ENCODE measurements around the gene CCR9. TPM values are rescaled to one million over a fixed set of nuclear protein-coding genes. Genes with fewer than 3 reads are reported as not detected.

Gene CCR9
- total RNA-seq, 1 donor from 2014 or later: not detected

DNA sequence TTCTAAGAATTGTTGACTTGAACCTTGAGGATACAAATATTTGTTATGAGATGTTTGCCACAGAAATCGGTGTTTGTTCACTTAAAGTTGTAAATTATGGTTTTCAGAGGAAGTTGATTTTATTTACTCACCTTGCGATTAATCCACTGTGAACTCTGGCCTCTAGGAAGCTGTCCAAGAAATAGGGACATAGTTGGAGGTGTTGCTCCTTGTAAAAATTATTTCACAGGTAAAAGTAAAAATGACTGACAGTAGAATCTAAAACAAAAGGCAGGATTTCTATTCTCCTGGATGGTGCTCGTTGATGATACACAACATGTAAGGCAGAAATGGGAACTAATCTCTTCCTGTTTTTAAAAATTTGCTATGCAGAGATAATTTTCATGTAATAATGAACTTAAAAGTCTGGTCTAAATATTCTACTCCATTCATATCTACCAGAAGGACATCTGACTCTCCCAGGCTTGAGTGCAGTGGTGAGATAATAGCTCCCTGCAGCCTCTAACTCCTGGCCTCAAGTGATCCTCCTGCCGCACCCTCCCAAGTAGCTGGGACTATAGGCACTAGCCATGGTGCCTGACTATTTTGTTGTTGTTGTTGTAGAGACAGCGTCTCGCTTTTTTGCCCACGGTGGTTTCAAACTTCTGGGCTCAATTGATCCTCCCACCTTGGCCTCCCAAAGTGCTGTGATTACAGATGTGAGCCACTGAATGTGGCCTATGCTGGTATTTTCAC, 27.4 kb upstream of the CCR9 start:
- TF ChIP-seq, protein P1, sequence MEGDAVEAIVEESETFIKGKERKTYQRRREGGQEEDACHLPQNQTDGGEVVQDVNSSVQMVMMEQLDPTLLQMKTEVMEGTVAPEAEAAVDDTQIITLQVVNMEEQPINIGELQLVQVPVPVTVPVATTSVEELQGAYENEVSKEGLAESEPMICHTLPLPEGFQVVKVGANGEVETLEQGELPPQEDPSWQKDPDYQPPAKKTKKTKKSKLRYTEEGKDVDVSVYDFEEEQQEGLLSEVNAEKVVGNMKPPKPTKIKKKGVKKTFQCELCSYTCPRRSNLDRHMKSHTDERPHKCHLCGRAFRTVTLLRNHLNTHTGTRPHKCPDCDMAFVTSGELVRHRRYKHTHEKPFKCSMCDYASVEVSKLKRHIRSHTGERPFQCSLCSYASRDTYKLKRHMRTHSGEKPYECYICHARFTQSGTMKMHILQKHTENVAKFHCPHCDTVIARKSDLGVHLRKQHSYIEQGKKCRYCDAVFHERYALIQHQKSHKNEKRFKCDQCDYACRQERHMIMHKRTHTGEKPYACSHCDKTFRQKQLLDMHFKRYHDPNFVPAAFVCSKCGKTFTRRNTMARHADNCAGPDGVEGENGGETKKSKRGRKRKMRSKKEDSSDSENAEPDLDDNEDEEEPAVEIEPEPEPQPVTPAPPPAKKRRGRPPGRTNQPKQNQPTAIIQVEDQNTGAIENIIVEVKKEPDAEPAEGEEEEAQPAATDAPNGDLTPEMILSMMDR (IDR thresholded peaks at IDR 0.05; ENCODE audit: unreplicated experiment): no peak
- Mint-ChIP-seq H3K27me3 (ENCODE audit: unreplicated experiment) (no peaks in the 10 kb centered on the region), H3K36me3 (ENCODE audit: low read depth, unreplicated experiment) (no peaks in the 10 kb centered on the region), H3K4me3 (ENCODE audit: unreplicated experiment) (no peak overlapping the region), H3K27ac (ENCODE audit: unreplicated experiment) (no peak overlapping the region), H3K4me1 (ENCODE audit: unreplicated experiment) (no peaks in the 10 kb centered on the region), H3K9me3 (ENCODE audit: unreplicated experiment) (no peaks in the 10 kb centered on the region)
- DNase-seq (ENCODE audit: low spot score): no peak

DNA sequence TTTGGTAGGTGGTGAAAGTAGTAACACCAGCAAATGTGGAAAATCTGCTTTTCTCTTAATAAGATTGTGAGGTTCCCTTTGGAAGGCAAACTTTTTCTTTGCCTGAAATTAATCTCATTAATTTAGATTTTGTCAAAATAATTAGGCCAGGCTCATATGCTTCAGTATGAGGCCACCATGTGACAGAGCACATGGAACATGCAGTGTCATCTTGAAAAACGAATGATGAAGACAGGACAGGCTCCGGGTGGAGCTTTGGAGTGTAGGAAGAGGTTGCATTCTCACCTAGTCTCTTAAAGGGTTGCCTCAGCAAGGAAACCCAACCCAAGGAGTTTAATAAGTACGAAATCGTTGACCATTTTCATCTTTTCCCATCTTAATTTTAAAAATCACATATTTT, 25.9 kb upstream of the CCR9 start:
- TF ChIP-seq, protein P1 (IDR thresholded peaks at IDR 0.05; ENCODE audit: unreplicated experiment): no peak
- no peak overlapping the region for H3K4me3 Mint-ChIP-seq (ENCODE audit: unreplicated experiment)
- DNase-seq (ENCODE audit: low spot score): no peak
- H3K4me1 Mint-ChIP-seq (ENCODE audit: unreplicated experiment): no peaks in the 10 kb centered on the region
- H3K36me3 Mint-ChIP-seq (ENCODE audit: low read depth, unreplicated experiment): no peaks in the 10 kb centered on the region
- no peak overlapping the region for H3K27ac Mint-ChIP-seq (ENCODE audit: unreplicated experiment)
- no peaks in the 10 kb centered on the region for H3K9me3 Mint-ChIP-seq (ENCODE audit: unreplicated experiment)
- no peaks in the 10 kb centered on the region for H3K27me3 Mint-ChIP-seq (ENCODE audit: unreplicated experiment)

DNA sequence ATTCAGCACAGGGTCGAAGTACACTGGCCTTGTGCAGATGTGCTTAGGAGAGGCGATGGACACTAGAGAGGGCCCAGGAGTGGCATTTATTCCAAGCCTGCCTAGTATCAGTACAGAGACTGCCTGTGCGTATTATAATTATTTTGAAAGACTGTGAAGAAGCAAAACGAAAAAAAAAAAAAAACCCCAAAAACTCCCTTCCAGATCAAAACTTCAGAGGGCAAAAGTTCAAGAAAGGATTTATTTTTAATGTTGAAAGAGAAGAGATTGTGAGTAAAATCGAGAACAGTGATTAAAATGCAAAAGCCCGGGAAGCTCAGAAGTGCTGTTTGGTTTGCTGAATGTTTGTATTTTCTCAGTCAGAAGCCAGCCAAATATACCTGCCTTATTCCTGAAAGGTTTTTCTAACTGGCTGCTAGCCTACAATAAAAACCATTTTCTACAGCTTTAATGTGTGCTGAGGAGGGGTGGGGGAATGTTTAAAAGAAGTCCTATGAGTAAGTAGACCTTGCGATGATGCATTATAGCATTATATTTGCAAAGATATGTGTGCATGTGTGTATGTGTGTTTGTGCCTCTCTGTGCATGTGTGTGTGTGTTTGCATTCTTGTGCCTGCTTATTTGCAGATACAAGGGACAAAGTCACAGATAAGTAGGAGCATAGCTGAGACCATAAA, 25.2 kb upstream of the CCR9 start:
- H3K27me3 Mint-ChIP-seq (ENCODE audit: unreplicated experiment): no peaks in the 10 kb centered on the region
- no peak overlapping the region for H3K4me3 Mint-ChIP-seq (ENCODE audit: unreplicated experiment)
- TF ChIP-seq, protein P1 (IDR thresholded peaks at IDR 0.05; ENCODE audit: unreplicated experiment): no peak
- no peak for DNase-seq (ENCODE audit: low spot score)
- no peaks in the 10 kb centered on the region for H3K9me3 Mint-ChIP-seq (ENCODE audit: unreplicated experiment)
- no peaks in the 10 kb centered on the region for H3K4me1 Mint-ChIP-seq (ENCODE audit: unreplicated experiment)
- no peak overlapping the region for H3K27ac Mint-ChIP-seq (ENCODE audit: unreplicated experiment)
- no peaks in the 10 kb centered on the region for H3K36me3 Mint-ChIP-seq (ENCODE audit: low read depth, unreplicated experiment)

DNA sequence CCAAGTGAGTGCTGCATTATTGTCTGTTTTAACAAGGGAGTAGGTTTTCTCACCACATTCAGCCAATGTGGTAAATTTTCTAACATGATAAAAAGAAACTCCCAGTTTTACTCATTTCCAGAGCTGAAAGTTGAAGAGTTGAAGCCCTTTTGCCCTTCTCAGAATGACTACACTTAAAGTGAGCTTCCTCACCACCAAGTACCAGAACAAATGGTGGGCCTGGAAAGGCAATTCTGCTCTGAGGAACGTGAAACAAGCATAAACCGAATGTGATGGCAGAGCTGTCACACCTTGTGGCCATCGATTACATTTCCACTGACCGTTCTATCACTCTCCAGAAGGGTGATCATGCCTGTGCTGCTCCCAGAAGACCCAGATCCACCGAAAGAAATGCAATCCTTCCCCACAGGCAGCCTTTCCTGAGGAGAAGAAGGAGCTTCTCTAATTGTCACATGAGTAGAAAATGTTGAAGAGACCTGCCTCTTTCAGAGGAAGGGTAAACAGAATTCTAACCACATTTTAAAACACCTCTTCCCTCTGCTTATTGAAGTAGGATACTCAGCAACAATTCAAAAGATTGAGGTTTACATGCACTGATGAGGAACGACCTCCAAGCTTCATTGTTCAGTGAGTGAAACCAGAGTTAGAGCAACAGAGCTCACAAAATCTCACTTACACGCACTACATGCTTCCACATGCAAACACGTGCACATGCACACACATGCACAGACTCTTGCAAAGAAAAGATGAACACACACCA, 21.4 kb upstream of the CCR9 start:
- TF ChIP-seq, protein P1 (IDR thresholded peaks at IDR 0.05; ENCODE audit: unreplicated experiment): no peak
- DNase-seq (ENCODE audit: low spot score): no peak
- Mint-ChIP-seq H3K4me3 (ENCODE audit: unreplicated experiment) (no peak overlapping the region), H3K9me3 (ENCODE audit: unreplicated experiment) (no peaks in the 10 kb centered on the region), H3K4me1 (ENCODE audit: unreplicated experiment) (no peaks in the 10 kb centered on the region), H3K36me3 (ENCODE audit: low read depth, unreplicated experiment) (no peaks in the 10 kb centered on the region), H3K27me3 (ENCODE audit: unreplicated experiment) (no peaks in the 10 kb centered on the region), H3K27ac (ENCODE audit: unreplicated experiment) (no peak overlapping the region)
